ENCODE results near the gene ZC3H13.

The ZC3H13 gene

DNA sequence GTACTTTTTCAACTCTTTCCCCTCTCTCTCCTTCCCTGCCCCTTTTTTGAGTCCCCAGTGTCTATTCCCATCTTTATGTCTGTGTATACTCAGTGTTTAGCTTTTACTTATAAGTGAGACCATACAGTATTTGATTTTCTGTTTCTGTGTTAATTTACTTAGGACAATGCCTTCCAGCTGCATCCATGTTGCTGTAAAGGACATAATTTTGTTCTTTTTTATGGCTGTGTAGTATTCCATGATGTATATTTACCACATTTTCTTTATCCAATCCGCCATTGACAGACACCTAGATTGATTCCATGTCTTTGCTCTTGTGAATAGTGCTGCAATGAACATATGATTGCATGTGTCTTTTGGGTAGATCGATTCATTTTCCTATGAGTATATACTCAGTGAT lies 10.7 kb upstream of the ZC3H13 start:
- DNase-seq (ENCODE audit: low spot score), result no peak

DNA sequence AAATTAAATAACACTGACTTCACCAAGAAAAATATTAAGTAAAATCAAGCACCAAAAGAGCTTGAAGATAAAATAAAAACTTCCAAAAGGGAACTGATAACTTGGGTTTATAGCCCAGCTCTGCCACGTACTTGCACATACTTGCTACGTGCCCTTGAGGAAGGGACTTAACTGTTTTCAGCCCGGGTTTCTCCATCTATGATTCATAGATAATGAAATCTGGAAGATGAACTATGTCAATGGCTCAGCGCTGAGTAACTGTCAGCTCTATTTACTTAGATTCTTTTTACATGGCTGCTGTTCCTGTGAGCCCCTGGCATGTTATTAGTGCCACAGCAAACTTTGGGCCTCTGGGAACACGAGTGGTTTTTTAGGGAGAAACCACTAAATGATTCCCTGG lies 9.6 kb upstream of the ZC3H13 start:
- no peak for DNase-seq (ENCODE audit: low spot score)

DNA sequence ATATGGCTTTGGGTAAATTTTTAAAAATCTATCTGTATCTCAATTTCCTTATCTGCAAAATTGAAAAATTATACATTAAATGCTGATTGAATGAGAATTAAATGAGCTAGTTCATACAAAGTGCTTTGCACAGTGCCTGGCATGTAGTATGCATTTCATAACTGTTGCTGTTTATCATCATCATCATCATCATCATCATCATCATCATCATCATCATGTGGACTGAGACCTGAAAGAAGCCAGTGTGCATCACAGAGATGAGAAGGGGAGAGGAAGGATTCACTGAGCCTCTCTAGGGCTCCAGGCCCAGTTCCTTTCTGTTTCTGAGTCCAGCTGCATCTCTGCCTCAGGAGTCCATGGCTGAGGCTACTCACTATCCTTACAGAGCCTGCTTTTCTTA lies 6.9 kb upstream of the ZC3H13 start:
- no peak for DNase-seq (ENCODE audit: low spot score)

DNA sequence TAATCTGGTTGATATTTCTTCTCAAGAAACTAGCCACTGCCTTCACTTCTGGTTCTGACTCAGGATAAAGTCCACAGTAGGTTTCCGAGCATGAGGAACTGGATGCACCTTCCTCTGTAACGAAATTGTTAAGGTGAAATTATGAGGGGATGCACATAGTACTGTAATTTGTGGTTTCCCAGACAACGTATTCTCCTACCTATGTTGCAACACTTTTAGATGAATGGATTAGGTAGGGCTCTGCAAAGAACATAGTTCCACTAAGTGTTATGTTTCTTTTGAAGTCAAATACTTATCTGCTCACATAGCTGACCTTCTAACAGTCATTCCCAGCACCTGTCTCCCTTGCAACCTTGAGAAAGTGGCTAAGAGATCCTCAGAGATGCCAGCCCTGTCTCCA lies 5.7 kb upstream of the ZC3H13 start:
- no peak for DNase-seq (ENCODE audit: low spot score)

DNA sequence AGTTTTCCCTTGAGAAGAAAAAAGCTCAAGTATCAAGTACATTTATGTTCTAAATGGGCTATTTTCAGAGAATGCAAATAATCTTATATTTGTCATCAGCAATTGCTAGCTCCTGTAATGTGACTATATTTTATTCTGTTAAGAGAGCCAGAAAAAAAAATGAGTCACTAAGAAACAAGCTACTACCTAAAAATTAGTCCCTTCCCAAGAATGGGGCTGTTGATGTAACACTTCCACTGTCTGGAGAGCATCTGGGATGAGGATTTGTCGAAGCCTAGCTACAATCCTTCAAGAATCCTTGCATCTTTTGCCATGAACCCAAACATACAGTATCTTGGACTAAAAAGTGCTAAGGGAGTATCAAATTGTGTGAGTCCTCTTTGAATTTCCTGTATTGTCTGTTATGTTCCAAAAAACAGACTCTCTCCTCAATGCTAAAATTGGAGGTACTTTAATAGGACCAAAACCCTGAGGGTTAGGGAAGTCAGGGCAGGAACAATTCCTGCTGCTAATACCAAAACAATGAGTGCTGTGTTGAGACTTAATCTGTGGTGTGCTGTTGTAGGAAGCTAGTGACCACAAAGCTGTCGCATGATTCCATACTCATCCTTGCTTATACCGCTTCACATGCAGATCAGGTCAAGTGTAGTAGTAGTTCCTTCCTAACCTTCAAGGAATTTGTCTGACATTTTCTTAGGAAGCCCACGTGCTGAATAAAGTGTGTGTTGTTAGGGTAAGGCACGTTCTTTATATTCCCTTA lies 4.9 kb upstream of the ZC3H13 start:
- DNase-seq (ENCODE audit: low spot score), result no peak

DNA sequence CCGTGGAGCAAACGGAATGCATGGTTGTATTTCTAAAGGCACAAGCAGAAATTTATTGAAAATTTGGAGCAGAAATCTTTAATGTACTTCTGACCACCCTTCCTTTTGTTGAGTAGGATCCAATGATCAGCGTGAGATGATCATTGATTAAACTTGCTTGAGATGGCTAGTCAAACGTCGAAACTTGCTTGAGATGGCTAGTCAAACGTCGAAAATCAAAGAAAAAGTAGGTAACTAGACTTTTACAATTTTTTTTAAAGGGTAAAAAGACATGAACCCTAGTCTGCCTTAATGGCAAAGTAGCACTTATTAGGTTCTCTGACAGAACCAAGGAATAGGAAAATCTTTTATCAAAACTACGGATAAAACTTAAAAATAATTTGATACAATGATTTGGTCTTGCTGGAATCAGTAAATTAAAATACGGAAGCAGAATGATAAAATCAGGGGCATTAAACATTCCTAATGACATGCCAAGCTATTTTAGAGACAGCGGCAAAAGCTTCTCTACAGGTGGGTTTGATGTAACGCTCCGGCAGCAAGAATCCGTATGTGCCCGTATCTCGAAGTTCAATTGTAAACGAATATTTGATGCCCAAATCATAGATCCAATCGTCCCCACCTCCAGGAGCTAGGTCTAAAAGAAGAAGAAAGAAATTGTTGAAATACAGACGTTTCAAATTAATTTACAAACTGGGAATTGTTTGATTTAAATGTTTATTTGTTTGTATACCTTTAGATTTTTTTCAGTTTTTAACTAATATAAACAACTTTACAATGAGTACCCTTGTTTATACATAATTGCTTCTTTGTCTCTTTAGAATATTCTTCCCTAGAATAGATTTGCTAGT lies 841 bp upstream of the ZC3H13 start:
- DNase-seq (ENCODE audit: low spot score), result no peak

DNA sequence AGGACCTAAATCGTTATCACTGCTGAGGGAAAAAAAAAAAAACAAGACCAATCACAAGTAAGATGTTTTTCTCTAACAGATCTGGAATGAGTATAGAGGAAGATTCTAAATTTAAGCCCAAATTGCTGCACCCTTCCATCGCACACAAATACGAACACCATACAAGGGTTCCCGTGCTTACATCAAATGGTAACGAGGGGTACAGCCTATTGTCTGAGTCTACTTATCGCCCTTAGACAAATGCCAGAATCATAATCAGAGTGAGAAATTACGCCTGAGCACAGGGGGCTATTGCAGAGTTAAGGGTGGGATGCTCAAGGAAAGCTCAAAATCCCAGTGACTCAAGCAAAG lies 603 bp downstream of the ZC3H13 start:
- DNase-seq (ENCODE audit: low spot score), result no peak

DNA sequence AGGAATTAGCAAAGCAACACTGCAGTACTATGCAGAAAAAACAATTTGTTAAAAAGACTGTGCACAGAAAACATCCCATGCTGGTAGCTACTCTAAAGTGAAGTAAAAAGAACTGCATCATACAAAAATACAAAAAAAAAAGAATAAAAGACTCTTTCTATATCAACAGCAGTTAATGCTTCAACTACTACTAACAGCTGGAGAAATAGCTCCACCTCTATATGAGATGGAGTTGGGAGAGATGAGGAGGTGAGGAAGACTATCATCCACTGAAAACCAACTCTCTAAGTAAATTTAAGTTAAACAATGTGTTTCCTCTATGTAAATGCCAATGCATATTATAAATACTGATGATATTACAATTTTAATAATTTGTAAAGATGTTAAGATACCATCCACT lies 1.8 kb downstream of the ZC3H13 start:
- DNase-seq (ENCODE audit: low spot score), result no peak

DNA sequence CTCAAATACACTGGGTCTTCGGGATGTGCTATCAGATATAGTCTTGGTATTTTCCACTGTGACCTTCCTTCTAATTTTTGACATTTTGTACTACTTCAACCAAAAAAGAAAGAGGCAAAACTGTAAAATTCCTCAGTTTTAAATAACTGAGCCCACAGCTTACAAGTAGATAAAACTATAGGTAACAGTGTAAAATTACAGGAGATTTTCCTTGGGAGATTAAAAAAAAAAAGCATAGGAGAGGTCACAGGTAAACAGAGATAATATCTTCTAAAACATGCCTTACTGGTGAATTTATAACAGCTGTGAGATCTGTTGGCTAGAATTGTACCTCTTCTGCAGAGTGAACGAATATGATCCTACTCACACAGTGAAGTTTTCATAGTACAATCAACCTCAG lies 7.1 kb downstream of the ZC3H13 start:
- DNase-seq (ENCODE audit: low spot score), result no peak

DNA sequence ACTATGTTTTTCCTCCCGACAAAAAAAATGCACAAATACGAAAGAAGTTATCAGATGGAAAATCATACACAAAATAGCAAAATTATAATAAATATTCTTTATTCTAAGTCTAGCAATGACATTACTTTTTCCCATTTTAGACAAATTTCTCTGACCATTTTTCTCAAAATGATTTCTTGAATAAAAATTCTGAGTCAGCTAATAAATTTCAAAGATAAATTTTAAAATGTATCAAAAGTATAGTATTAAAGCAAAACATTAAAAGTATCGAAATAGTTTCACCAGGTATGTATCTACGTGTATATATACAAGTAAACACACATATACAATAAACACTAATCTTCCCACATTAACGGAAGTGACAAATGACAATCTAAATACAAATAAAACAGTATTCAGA lies 8.9 kb downstream of the ZC3H13 start:
- no peak for DNase-seq (ENCODE audit: low spot score)

DNA sequence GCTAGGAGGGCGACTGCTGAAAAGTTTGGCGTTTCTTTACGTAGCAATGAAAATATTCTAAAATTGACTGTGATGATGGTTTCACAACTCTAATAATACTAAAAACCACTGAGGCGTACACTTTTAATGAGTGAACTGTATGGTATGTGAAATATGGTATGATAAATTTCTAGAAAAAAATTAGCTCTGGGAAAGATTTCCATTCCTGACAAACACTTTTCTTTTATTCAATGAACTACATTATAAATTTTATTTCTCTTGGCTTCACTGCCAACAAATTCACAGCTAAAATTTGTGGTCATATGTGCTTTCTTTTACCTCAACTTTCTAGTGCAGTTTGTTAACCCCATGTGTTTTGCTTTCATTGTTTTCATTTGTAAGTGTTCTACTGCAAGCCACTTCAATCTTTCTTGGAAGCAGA lies 11.1 kb downstream of the ZC3H13 start:
- DNase-seq (ENCODE audit: low spot score), result no peak

DNA sequence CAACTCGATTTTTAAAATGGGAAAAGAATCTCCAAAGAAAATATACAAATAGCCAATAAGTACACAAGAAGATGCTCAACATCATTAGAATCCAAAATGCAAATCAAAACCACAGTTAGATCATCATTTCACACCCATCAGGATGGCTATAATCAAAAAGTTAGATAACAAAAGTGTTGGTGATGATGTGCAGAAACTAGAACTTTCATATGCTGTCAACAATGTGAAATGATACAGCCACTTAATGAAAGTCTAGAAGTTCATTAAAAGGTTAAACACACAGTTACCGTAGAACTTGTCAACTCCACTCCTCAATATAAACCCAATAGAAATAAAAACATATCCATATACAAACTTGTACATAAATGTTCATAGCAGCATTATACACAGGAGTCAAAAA lies 11.8 kb downstream of the ZC3H13 start:
- DNase-seq (ENCODE audit: low spot score), result no peak

DNA sequence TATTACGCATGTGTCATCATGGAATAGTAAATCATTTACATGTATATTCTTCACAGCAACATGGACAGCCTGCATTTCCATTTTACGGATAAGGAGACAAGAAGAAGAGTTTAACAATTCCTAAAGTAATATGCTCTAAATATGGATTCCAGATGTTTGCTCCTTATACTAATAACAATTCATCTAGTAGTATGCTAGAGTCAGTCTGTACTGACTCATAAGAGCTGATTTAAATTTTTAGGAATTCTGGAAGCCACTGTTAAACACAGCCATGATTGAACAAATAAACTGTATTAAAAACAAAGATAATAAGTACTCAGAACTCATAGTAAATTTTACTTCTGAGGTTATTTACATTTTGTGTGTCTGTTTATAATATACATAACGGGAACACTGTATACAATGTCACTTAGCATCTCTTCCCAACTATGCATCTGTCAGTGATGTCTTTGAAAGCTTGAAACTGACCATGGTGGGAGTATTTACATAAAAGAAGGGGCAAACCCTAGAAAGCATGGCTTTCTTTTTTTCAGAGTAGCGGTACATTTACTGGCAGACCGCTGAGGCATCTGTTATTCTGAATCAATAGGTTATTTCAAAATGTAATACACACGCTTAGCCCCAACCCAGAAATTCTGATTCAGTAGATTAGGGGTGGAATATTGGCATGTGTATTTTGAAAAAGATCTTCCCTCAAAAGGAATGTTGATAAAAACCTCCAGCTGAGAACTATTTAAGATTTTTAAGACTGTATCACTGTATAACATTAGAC lies 12.9 kb downstream of the ZC3H13 start:
- no peak for DNase-seq (ENCODE audit: low spot score)

DNA sequence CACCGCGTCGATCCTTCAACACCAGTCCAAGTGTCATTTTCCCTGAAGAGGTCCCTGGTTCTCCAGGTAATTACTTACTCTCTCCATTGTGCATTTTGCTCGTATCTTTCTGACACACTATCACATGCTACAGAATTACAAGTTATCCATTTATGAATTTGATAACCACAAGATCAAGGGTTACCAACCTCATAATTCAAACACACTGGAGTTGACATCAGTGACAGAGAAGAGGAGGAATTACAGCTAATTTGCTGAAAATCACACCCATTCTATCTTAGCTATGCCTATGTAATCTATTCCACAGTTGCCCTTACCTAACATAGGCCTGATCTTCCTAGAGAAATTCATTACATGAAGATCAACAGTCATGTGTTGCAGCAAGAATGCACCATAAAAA lies 14.2 kb downstream of the ZC3H13 start:
- no peak for DNase-seq (ENCODE audit: low spot score)

DNA sequence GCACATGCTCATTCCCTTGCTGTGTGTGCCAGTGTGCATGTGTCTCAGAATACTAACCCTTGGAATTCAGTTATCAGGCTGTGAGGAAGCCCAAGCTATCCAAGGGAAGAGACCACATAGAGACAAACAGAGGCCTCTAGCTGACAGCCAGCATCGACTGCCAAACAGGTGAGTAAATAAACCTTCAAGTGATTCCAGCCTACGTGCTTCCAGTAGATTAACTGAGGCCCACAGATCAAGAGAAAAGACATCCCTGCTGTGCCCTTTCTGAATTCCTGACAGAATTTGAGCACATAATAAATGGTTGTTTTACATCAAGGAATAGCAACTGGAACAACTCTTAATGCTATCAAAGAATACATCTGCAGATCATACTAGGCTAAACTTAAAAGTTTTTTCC lies 17.5 kb downstream of the ZC3H13 start:
- no peak for DNase-seq (ENCODE audit: low spot score)

DNA sequence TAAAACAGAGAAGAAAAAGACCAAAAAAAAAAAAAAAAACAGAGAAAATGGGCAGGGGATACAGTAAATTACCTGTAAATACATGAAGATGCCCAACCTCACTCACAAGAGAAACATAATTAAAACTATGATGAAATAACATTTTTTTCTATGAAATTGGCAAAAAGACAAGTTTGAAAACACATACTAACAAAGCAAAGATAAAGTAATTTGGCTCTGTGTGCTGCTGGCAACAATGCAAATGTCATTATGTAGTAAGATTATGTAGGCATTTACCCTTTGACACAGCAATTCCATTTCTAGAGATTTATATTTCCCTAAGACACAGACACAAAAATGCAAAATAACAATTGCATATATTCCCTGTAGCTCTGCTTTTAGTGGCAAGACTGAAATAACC lies 20.2 kb downstream of the ZC3H13 start:
- DNase-seq (ENCODE audit: low spot score), result no peak

DNA sequence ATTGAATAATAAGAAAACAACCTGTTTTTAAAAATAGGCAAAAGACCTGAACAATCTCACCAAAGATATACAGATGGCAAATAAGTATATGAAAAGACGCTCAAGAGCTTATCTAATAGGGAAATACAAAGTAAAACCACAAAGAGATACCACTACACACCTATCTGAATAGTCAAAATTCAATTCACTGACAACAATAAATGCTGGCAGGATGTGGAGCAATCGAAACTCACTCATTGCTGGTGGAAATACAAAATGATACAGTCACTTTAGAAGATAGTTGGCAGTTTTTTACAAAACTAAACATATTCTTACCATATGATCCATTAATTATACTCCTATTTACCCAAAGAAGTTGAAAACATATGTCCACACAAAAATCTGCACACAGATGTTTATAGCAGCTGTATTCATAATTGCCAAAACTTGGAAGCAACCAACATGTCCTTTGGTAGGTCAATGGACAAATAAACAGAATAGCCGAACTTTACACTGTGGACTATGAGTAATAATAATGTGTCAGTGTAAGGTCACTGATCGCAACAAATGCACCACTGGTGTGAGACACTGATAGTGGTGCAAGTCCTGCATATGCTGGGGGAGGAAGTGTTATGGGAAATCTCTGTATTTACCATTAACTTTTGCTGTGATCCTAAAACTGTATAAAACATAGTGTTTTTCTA lies 20.8 kb downstream of the ZC3H13 start:
- DNase-seq (ENCODE audit: low spot score), result no peak

DNA sequence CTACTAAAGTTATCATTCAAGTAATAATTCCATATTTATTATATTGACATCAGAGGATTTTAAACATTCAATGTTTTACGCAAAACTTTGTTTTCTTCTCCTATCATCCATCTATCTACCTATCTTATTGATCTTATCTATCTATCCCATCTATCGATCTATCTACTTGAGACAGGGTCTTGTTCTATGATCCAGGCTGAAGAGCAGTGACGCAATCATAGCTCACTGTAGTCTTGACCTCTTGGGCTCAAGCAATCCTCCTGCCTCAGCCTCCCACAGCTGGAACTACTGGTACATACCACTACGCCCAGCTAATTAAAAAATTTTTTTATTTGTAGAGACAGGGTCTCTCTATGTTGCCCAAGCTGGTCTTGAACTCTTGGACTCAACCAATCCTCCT lies 27.4 kb downstream of the ZC3H13 start:
- DNase-seq (ENCODE audit: low spot score), result no peak

DNA sequence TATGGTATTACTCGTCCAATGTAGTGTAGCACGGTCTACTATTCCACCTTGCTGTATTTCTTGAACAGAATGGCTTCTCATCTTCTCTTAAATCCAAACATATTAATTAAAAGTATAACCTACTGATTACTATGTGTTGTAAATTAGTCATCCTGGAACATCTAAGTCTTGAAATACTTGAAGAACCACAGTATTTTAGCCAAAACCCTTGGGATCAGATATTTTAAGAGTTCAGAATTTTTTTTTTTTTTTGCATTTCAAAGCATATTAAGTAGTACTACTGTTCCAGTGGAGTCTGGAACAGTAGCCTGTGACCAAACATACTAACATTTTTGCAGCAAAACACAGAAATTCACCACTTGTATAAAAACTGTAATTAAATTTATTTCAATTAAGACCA lies 30.1 kb downstream of the ZC3H13 start:
- DNase-seq (ENCODE audit: low spot score), result no peak

DNA sequence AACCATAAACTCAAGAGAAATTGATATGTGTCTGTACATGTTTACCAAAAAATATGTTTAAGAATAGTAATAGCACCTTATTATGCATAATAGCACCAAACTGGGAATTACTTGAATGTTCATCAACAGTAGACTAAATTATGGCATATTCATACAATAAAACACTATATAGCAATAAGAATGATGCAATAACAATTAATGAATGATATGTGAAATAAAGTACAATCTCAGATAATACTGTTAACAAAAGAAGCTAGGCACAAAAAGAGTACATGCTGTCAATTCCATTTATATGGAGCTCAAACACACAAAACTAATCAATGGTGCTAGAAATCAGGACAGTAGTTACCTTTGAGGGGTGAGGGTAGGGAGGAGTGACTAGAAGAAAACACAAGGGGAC lies 36.3 kb downstream of the ZC3H13 start:
- DNase-seq (ENCODE audit: low spot score), result no peak

DNA sequence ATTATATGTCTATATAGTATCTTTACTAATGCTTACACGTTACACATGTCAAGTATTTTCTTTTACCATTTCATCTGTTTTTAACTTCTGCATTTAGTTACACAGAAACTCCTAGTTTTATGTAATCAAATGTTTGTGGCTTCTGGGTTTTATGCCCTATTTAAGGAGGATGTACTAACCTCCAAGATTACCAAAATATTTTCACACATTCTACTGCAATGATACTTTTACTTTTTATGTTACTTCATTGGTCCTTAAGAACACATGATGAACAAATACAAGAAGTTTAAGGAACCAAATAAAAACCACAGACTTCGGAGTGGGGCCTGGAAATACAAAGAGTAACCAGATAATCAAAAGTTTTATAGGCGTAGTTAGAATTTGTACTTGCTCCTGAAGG lies 37.2 kb downstream of the ZC3H13 start:
- DNase-seq (ENCODE audit: low spot score), result no peak

DNA sequence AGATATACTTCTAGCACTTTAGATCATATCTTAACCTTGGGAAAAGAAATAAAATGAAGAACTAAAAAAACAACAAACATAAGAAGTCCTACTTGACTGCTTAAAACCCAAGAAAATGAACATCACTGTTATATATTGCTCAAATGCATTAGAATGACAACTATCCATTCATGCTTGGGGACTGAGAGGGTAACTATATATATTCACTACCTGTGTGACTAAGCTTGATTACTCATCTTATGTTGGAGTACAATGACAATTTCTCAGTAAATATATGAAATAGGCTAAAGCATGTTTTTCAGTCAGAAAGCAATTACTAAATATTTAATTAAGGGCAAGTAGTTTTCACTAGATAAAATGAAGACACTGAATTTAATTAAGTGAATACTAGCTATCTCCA lies 40.1 kb downstream of the ZC3H13 start:
- no peak for DNase-seq (ENCODE audit: low spot score)

All from germinal center (tissue), 1 donor.